Urinary bladder (tissue), 4 donors: ENCODE data around the gene ZDHHC20. TPM values are rescaled to one million over a fixed set of nuclear protein-coding genes. Genes with fewer than 3 reads are reported as not detected.

ENCODE experiments used
- DNase-seq: peaks from one replicate; pipeline ENCODE4 v3.0.0-alpha.2; 2015; ENCODE audit errors: extremely low spot score
- H3K27ac ChIP-seq: one replicate; pipeline ENCODE4 v1.5.1; 2013; ENCODE audit warnings: low read depth, mild to moderate bottlenecking, moderate library complexity
- H3K36me3 ChIP-seq: one replicate; pipeline ENCODE4 v1.6.1; 2013; ENCODE audit warnings: mild to moderate bottlenecking, moderate library complexity; ENCODE audit not compliant: insufficient read depth
- H3K4me1 ChIP-seq: one replicate; pipeline ENCODE4 v1.6.1; 2013; ENCODE audit warnings: mild to moderate bottlenecking, moderate library complexity; ENCODE audit not compliant: insufficient read depth
- H3K4me3 ChIP-seq: one replicate; pipeline ENCODE4 v1.5.1; 2013; ENCODE audit warnings: low read depth, low read length
- WGBS: extraction: QIAGEN DNeasy Blood & Tissue Kit; methylation state at CpG from one replicate; pipeline ENCODE4 v1.1.7; 2013; 5-methylcytosine and 5-hydroxymethylcytosine counted together
- polyA plus RNA-seq: library from polyadenylated mRNA; stranded (reverse); fragments of 200-250 nt; gene quantifications from one replicate; pipeline ENCODE4 v1.2.3, GENCODE V29; 2013
- total RNA-seq: library from RNA; depleted of rRNA; stranded (reverse); fragments of >200 nt; gene quantifications from one replicate; pipeline ENCODE4 v1.2.3, GENCODE V29; 2014
- donor health status: healthy with polysubstance abuse.
- donor health status: healthy.

The ZDHHC20 gene
- total RNA-seq, result 209 TPM
- 30.1 TPM for polyA plus RNA-seq

DNA sequence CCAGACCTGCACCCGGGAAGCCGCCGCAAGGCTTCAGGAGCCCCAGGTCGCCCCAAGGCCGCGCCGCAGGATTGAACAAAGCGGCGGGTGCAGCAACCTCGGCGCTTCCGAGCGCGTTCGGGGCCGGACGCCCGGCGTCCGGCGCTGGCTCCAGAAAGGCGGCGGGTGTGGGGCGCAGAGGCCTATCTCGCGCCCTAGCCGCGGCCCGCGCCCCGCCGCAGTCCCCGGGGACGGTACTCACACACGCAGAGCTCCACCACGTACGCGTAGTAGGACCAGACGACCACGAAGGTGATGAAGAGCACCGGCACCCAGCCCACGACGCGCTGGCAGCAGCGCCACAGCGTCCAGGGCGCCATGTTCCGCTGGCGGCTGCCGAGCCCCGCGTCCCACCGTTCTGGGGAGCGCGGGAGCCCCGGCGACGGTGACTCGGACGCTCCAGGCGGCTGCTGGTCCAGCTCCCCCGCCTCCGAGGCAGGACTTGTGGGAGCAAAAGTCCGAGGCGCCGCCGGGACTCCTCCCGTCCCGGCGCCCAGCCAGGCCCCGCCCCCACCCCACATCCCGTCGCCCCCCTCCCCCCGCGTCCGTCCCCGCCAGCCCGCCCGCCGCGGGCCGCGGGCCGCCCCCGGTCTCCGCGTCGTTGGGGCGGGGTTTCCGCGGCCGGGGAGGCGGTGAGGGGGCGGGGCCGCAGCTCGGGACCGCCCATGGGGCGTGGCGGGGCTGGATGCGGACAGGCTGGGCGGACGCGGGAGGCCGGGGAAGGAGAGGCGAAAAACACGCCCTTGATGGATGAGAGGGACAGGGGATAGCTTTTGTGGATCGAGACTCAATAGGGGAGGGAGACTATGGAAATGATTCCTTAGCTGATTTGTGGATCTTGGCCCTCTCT lies at the start of gene ZDHHC20:
TSS of gene ZDHHC20 (minus strand) at position 491 of the 889 bp plus-strand sequence. CDS start at position 359, 132 bp downstream.
- Histone ChIP-seq H3K36me3 (no peaks in the 10 kb centered on the region), H3K4me3 (peak within 1 kb of the TSS; percentile 95), H3K27ac (peak within 1 kb of the TSS; percentile 86), H3K4me1 (no peaks in the 10 kb centered on the region)
- DNase-seq, result peak; percentile 37
- WGBS, result under 1% methylated on average over 102 of the region's 107 CpGs

GRCh38 chr13:21504379-21504778 lies 45.3 kb upstream of the ZDHHC20 start:
- Histone ChIP-seq H3K4me1 (no peaks in the 10 kb centered on the region), H3K27ac (no peak overlapping the region), H3K4me3 (no peak overlapping the region), H3K36me3 (peaks cover 2% of the 10 kb centered on the region)
- DNase-seq, result no peak
- 95% methylated on average over 3 of the region's 3 CpGs for WGBS

DNA sequence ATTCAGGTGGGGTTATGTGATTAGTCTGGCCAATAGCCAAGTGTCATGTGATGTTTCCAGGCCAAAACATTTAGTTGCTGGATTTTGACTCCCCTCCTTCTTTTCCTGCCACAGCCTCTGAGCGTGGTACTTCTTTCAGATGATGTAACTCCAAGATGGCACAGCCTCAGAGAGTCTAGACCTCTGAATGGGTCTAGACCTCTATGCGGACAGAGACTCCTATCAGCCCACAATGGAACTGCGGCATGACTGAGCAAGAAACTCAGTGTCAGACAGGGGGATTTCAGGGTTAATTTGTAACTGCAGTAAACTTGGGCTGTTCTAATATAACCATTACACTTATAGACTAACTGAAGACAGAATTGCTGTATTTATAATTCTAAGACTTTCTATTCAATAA lies 42.6 kb upstream of the ZDHHC20 start:
- Histone ChIP-seq H3K36me3 (no peaks in the 10 kb centered on the region), H3K4me3 (no peak overlapping the region), H3K4me1 (no peaks in the 10 kb centered on the region), H3K27ac (no peak overlapping the region)
- no peak for DNase-seq
- WGBS, result 92% methylated on average over 3 of the region's 3 CpGs

DNA sequence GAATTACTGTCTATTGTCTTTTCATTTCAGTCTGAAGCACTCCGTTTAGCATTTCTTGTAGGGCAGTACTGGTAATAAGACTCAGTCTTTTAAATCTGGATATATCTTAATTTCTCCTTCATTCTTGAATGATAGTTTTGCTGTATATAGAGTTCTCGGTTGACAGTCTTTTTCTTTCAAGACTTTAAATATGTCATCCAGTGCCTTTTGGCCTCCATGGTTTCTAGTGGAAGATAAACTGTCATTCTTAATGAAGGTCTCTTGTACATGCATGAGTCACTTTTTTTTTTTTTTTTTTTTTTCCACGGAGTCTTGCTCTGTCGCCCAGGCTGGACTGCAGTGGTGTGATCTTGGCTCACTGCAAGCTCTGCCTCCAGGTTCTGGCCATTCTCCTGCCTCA lies 27.2 kb upstream of the ZDHHC20 start:
- Histone ChIP-seq H3K27ac (no peak overlapping the region), H3K36me3 (no peaks in the 10 kb centered on the region), H3K4me3 (no peak overlapping the region), H3K4me1 (no peaks in the 10 kb centered on the region)
- WGBS, result 95% methylated on average over 4 of the region's 4 CpGs
- DNase-seq, result no peak

DNA sequence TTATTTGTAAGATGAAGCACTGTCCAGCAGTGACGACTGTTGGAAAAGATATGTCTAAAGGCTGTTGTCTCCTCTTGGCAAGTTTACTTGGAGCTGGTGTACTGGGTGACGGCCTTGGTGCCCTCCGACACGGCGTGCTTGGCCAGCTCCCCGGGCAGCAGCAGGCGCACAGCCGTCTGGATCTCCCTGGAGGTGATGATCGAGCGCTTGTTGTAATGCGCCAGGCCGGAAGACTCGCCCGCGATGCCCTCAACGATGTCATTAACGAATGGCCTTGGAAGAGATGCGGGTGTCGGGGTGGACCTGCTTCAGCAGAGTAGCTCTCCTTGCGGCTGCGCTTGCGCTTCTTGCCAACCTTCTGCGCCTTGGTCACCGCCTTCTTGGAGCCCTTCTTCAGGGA lies 24.6 kb upstream of the ZDHHC20 start:
- WGBS, result 92% methylated on average over 24 of the region's 24 CpGs
- H3K36me3 ChIP-seq, result no peaks in the 10 kb centered on the region
- H3K4me1 ChIP-seq, result no peaks in the 10 kb centered on the region
- no peak overlapping the region for H3K4me3 ChIP-seq
- no peak for DNase-seq
- no peak overlapping the region for H3K27ac ChIP-seq

GRCh38 chr13:21481359-21481758 lies 22.3 kb upstream of the ZDHHC20 start:
- no peak for DNase-seq
- Histone ChIP-seq H3K27ac (no peak overlapping the region), H3K36me3 (no peaks in the 10 kb centered on the region), H3K4me3 (no peak overlapping the region), H3K4me1 (peaks cover 2% of the 10 kb centered on the region)
- 51% methylated on average over 6 of the region's 6 CpGs for WGBS

- Histone ChIP-seq H3K36me3 (no peaks in the 10 kb centered on the region), H3K4me1 (peaks cover 2% of the 10 kb centered on the region), H3K4me3 (no peak overlapping the region), H3K27ac (no peak overlapping the region)
- 14% methylated on average over 8 of the region's 8 CpGs for WGBS
- peak; percentile 59 for DNase-seq
Observed at GRCh38 chr13:21478881-21479808, 20.0 kb upstream of the ZDHHC20 start.

- DNase-seq, result peak; percentile 59
- WGBS, result 5% methylated on average over 18 of the region's 18 CpGs
- Histone ChIP-seq H3K36me3 (no peaks in the 10 kb centered on the region), H3K27ac (no peak overlapping the region), H3K4me3 (peak overlapping the region; percentile 13), H3K4me1 (peaks cover 2% of the 10 kb centered on the region)
Observed at GRCh38 chr13:21476893-21477472, 17.9 kb upstream of the ZDHHC20 start.

- Histone ChIP-seq H3K4me1 (peaks cover 2% of the 10 kb centered on the region), H3K27ac (no peak overlapping the region), H3K4me3 (no peak overlapping the region), H3K36me3 (no peaks in the 10 kb centered on the region)
- no peak for DNase-seq
- WGBS, result 66% methylated on average over 6 of the region's 6 CpGs
Observed at GRCh38 chr13:21475115-21475514, 16.0 kb upstream of the ZDHHC20 start.

DNA sequence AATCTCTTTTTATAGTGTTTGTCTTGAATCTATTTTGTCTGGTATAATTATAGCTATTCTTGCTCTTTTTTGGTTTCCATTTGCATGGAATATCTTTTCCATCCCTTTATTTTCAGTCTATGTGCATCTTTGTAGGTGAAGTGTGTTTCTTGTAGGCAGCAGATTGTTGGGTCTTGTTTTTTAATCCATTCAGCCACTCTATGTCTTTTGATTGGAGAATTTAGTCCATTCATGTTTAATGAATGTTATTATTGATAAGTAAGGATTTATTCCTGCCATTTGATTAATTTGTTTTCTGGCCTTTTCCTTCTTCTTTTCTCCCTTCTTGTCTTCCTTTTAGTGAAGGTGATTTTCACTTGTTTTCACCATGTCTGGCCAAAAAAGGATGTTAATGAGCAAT lies 11.7 kb upstream of the ZDHHC20 start:
- no peak overlapping the region for H3K27ac ChIP-seq
- H3K4me3 ChIP-seq, result no peak overlapping the region
- DNase-seq, result no peak

GRCh38 chr13:21466527-21466926 lies 7.4 kb upstream of the ZDHHC20 start:
- Histone ChIP-seq H3K4me1 (no peaks in the 10 kb centered on the region), H3K27ac (peak overlapping the region; percentile 76), H3K4me3 (no peak overlapping the region), H3K36me3 (no peaks in the 10 kb centered on the region)
- 44% methylated on average over 7 of the region's 7 CpGs for WGBS
- no peak for DNase-seq

More for the DNA sequence above, 11.7 kb upstream of the ZDHHC20 start:
- no peaks in the 10 kb centered on the region for H3K36me3 ChIP-seq
- no peaks in the 10 kb centered on the region for H3K4me1 ChIP-seq

DNA sequence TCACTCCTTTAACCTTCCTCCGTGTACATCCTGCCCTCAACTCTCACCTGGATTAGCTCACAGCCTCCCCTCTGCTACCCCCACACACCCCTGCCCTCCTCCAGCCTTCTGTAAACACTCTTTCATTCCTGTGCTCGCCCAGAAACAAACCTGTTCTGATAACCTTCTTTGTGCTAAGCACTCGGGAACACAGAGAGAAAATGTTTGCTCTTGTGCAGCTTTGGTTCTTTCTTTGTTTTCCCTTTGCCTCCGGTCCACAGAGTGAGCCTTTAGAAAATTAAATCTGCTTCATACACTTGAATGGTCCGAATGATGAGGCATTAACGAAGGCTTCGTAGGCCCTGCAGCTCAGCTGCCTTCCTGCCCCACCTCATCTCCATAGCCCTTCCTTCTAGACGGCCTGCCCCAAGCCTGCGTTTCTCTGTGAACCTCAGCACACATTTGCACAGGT lies 6.6 kb upstream of the ZDHHC20 start:
- peak; percentile 50 for DNase-seq
- WGBS, result 47% methylated on average over 9 of the region's 9 CpGs

GRCh38 chr13:21463424-21463823 lies 4.3 kb upstream of the ZDHHC20 start:
- Histone ChIP-seq H3K36me3 (no peaks in the 10 kb centered on the region), H3K27ac (no peak overlapping the region), H3K4me3 (no peak overlapping the region), H3K4me1 (no peaks in the 10 kb centered on the region)
- DNase-seq, result no peak

More for the DNA sequence above, 6.6 kb upstream of the ZDHHC20 start:
- H3K4me1 ChIP-seq, result no peaks in the 10 kb centered on the region
- H3K27ac ChIP-seq, result peak overlapping the region; percentile 76
- H3K36me3 ChIP-seq, result no peaks in the 10 kb centered on the region
- H3K4me3 ChIP-seq, result no peak overlapping the region
